Measurements from ENCODE around the gene HES1.

HES1 gene

GRCh38 chr3:194154346-194154745 is 18.4 kb downstream of the HES1 start:
- Mint-ChIP-seq H3K9me3 (peaks cover 8 to 10% of the 10 kb centered on the region in 2 donors), H3K27me3 (peaks cover 38 to 45% of the 10 kb centered on the region in 2 donors), H3K36me3 (peaks cover 5 to 9% of the 10 kb centered on the region in 2 donors), H3K27ac (no peak overlapping the region), H3K4me1 (no peaks in the 10 kb centered on the region), H3K4me3 (no peak overlapping the region)
- DNase-seq, result no peak
- no peak for ATAC-seq (replicated peaks)

- no peaks in the 10 kb centered on the region for H3K4me1 Mint-ChIP-seq
- H3K27me3 Mint-ChIP-seq, result peaks cover 44 to 56% of the 10 kb centered on the region in 2 donors
- ATAC-seq (replicated peaks) (no peak), DNase-seq (no peak)
- H3K27ac Mint-ChIP-seq, result no peak overlapping the region
- H3K9me3 Mint-ChIP-seq, result peaks cover 8 to 10% of the 10 kb centered on the region in 2 donors
- H3K4me3 Mint-ChIP-seq, result no peak overlapping the region
- peaks cover 5 to 9% of the 10 kb centered on the region in 2 donors for H3K36me3 Mint-ChIP-seq
Observed at GRCh38 chr3:194156095-194156494, 20.1 kb downstream of the HES1 start.

GRCh38 chr3:194158942-194159439 is 23.0 kb downstream of the HES1 start:
- H3K4me3 Mint-ChIP-seq, result no peak overlapping the region
- peaks cover 7% of the 10 kb centered on the region in 2 donors for H3K9me3 Mint-ChIP-seq
- H3K36me3 Mint-ChIP-seq, result peaks cover 5% of the 10 kb centered on the region in 2 donors
- no peak overlapping the region for H3K27ac Mint-ChIP-seq
- peak in 1 of 2 donors; percentile 27 for ATAC-seq (replicated peaks)
- no peak for DNase-seq
- no peaks in the 10 kb centered on the region for H3K4me1 Mint-ChIP-seq
- peaks cover 42 to 58% of the 10 kb centered on the region in 2 donors for H3K27me3 Mint-ChIP-seq

- ATAC-seq (replicated peaks) (no peak), DNase-seq (no peak)
- Mint-ChIP-seq H3K4me1 (no peaks in the 10 kb centered on the region), H3K27me3 (peaks cover 40 to 55% of the 10 kb centered on the region in 2 donors), H3K36me3 (no peaks in the 10 kb centered on the region), H3K27ac (no peak overlapping the region), H3K4me3 (no peak overlapping the region), H3K9me3 (no peaks in the 10 kb centered on the region)
Observed at GRCh38 chr3:194160158-194160557, 24.2 kb downstream of the HES1 start.

- H3K4me3 Mint-ChIP-seq, result no peak overlapping the region
- H3K36me3 Mint-ChIP-seq, result no peaks in the 10 kb centered on the region
- no peaks in the 10 kb centered on the region for H3K4me1 Mint-ChIP-seq
- ATAC-seq (replicated peaks), result no peak
- peaks cover 40 to 54% of the 10 kb centered on the region in 2 donors for H3K27me3 Mint-ChIP-seq
- no peak for DNase-seq
- H3K27ac Mint-ChIP-seq, result no peak overlapping the region
- H3K9me3 Mint-ChIP-seq, result no peaks in the 10 kb centered on the region
Observed at GRCh38 chr3:194161131-194162045, 25.4 kb downstream of the HES1 start.

- Mint-ChIP-seq H3K36me3 (no peaks in the 10 kb centered on the region), H3K4me3 (no peak overlapping the region), H3K27ac (no peak overlapping the region), H3K27me3 (peaks cover 48 to 62% of the 10 kb centered on the region in 2 donors), H3K9me3 (no peaks in the 10 kb centered on the region), H3K4me1 (no peaks in the 10 kb centered on the region)
- no peak for ATAC-seq (replicated peaks)
- no peak for DNase-seq
Observed at GRCh38 chr3:194162070-194162678, 26.2 kb downstream of the HES1 start.

GRCh38 chr3:194162817-194163584 is 27.1 kb downstream of the HES1 start:
- no peaks in the 10 kb centered on the region for H3K9me3 Mint-ChIP-seq
- no peak overlapping the region for H3K4me3 Mint-ChIP-seq
- DNase-seq (no peak), ATAC-seq (replicated peaks) (no peak)
- H3K27me3 Mint-ChIP-seq, result peaks cover 55 to 68% of the 10 kb centered on the region in 2 donors
- no peak overlapping the region for H3K27ac Mint-ChIP-seq
- H3K36me3 Mint-ChIP-seq, result no peaks in the 10 kb centered on the region
- peaks cover 0 to 2% of the 10 kb centered on the region in 2 donors for H3K4me1 Mint-ChIP-seq

GRCh38 chr3:194163697-194164096 is 27.7 kb downstream of the HES1 start:
- H3K36me3 Mint-ChIP-seq, result no peaks in the 10 kb centered on the region
- DNase-seq (no peak), ATAC-seq (replicated peaks) (no peak)
- no peak overlapping the region for H3K27ac Mint-ChIP-seq
- H3K4me3 Mint-ChIP-seq, result no peak overlapping the region
- H3K9me3 Mint-ChIP-seq, result no peaks in the 10 kb centered on the region
- peaks cover 0 to 2% of the 10 kb centered on the region in 2 donors for H3K4me1 Mint-ChIP-seq
- peaks cover 59 to 75% of the 10 kb centered on the region in 2 donors for H3K27me3 Mint-ChIP-seq

GRCh38 chr3:194164861-194165260 is 28.9 kb downstream of the HES1 start:
- no peaks in the 10 kb centered on the region for H3K36me3 Mint-ChIP-seq
- peaks cover 0 to 2% of the 10 kb centered on the region in 2 donors for H3K4me1 Mint-ChIP-seq
- H3K4me3 Mint-ChIP-seq, result no peak overlapping the region
- DNase-seq (no peak), ATAC-seq (replicated peaks) (no peak)
- H3K27ac Mint-ChIP-seq, result no peak overlapping the region
- H3K27me3 Mint-ChIP-seq, result peaks cover 69 to 87% of the 10 kb centered on the region in 2 donors
- H3K9me3 Mint-ChIP-seq, result no peaks in the 10 kb centered on the region

- Mint-ChIP-seq H3K9me3 (no peaks in the 10 kb centered on the region), H3K36me3 (no peaks in the 10 kb centered on the region), H3K4me1 (peaks cover 0 to 2% of the 10 kb centered on the region in 2 donors), H3K27me3 (peaks cover 69 to 87% of the 10 kb centered on the region in 2 donors), H3K27ac (no peak overlapping the region), H3K4me3 (no peak overlapping the region)
- DNase-seq, result no peak
- ATAC-seq (replicated peaks), result no peak
Observed at GRCh38 chr3:194165271-194166018, 29.5 kb downstream of the HES1 start.

- H3K9me3 Mint-ChIP-seq, result no peaks in the 10 kb centered on the region
Observed at GRCh38 chr3:194166682-194167479, 30.9 kb downstream of the HES1 start.

GRCh38 chr3:194167480-194168282 is 31.7 kb downstream of the HES1 start:
- peak overlapping the region; percentile 0 for H3K27ac Mint-ChIP-seq
- H3K27me3 Mint-ChIP-seq, result peaks cover 60 to 75% of the 10 kb centered on the region in 2 donors
- ATAC-seq (replicated peaks), result no peak
- peaks cover 0 to 2% of the 10 kb centered on the region in 2 donors for H3K4me1 Mint-ChIP-seq
- no peaks in the 10 kb centered on the region for H3K36me3 Mint-ChIP-seq
- H3K9me3 Mint-ChIP-seq, result no peaks in the 10 kb centered on the region
- H3K4me3 Mint-ChIP-seq, result no peak overlapping the region
- no peak for DNase-seq

More at GRCh38 chr3:194166682-194167479, 30.9 kb downstream of the HES1 start:
- Mint-ChIP-seq H3K27me3 (peaks cover 56 to 73% of the 10 kb centered on the region in 2 donors), H3K4me3 (no peak overlapping the region), H3K36me3 (no peaks in the 10 kb centered on the region), H3K4me1 (peaks cover 0 to 2% of the 10 kb centered on the region in 2 donors), H3K27ac (no peak overlapping the region)
- ATAC-seq (replicated peaks), result no peak
- DNase-seq, result no peak

Data from stimulated activated naive B cell treated with anti-CD40 and anti-IgM and Interleukin-4, amounts not matched to agents 10 μg/mL and 1 μg/mL and 100 μg/mL, for 72 hours (primary cell).